ENCODE data around the gene TNFSF11. TPM values are rescaled to one million over a fixed set of nuclear protein-coding genes. Genes with fewer than 3 reads are reported as not detected.

TNFSF11 gene
- total RNA-seq, 1 donor from 2014 or later, result 0.21 TPM

DNA sequence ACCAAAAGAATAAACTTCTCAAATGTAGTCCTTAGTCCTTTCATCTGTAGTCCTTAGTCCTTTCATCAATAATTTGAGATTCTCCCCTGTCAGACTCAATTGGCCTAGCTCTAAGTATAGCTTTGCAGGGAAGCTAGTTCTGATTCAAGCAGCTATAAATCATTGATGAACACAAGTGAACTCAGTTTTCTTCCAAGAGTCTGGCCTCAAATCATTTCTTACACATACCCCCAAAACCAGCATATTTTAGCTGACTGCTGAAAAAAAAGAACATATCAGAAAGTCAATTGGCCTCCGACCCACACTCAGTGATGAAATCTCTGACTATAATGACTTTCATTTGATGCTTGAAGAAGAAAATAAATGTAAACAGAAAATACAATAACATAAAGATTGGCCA is 64.9 kb downstream of the TNFSF11 start:
- Mint-ChIP-seq H3K9me3 (ENCODE audit: unreplicated experiment) (peaks cover 4% of the 10 kb centered on the region), H3K27ac (ENCODE audit: unreplicated experiment) (no peak overlapping the region), H3K27me3 (ENCODE audit: unreplicated experiment) (peaks cover 4% of the 10 kb centered on the region), H3K36me3 (ENCODE audit: low read depth, unreplicated experiment) (no peaks in the 10 kb centered on the region), H3K4me1 (ENCODE audit: unreplicated experiment) (no peaks in the 10 kb centered on the region), H3K4me3 (ENCODE audit: unreplicated experiment) (no peak overlapping the region)
- TF ChIP-seq, protein P1, sequence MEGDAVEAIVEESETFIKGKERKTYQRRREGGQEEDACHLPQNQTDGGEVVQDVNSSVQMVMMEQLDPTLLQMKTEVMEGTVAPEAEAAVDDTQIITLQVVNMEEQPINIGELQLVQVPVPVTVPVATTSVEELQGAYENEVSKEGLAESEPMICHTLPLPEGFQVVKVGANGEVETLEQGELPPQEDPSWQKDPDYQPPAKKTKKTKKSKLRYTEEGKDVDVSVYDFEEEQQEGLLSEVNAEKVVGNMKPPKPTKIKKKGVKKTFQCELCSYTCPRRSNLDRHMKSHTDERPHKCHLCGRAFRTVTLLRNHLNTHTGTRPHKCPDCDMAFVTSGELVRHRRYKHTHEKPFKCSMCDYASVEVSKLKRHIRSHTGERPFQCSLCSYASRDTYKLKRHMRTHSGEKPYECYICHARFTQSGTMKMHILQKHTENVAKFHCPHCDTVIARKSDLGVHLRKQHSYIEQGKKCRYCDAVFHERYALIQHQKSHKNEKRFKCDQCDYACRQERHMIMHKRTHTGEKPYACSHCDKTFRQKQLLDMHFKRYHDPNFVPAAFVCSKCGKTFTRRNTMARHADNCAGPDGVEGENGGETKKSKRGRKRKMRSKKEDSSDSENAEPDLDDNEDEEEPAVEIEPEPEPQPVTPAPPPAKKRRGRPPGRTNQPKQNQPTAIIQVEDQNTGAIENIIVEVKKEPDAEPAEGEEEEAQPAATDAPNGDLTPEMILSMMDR (IDR thresholded peaks at IDR 0.05; ENCODE audit: unreplicated experiment), result no peak
- DNase-seq (ENCODE audit: low spot score), result no peak

DNA sequence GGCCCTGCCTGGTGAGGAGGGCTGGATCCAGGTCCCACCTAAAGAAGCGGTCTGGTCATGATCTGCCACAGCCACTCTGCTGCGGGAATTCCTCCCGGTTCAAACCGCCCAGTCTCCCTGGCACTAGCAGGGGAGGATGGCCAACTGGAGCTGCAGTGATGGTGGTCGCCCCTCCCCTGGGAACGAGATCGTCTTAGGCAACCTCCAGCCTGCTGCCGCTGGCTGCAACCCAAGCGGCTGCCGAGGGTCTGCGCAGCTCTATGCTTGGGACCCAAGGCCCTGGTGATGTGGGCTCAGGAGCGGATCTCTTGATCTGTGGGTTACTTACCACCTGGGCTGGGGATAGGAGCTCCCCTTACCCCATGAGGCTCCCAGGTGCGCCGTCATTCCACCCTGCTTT is 69.1 kb downstream of the TNFSF11 start:
- Mint-ChIP-seq H3K27ac (ENCODE audit: unreplicated experiment) (no peak overlapping the region), H3K4me1 (ENCODE audit: unreplicated experiment) (no peaks in the 10 kb centered on the region), H3K27me3 (ENCODE audit: unreplicated experiment) (peaks cover 4% of the 10 kb centered on the region), H3K9me3 (ENCODE audit: unreplicated experiment) (no peaks in the 10 kb centered on the region), H3K4me3 (ENCODE audit: unreplicated experiment) (no peak overlapping the region), H3K36me3 (ENCODE audit: low read depth, unreplicated experiment) (no peaks in the 10 kb centered on the region)
- TF ChIP-seq, protein P1 (IDR thresholded peaks at IDR 0.05; ENCODE audit: unreplicated experiment), result no peak
- DNase-seq (ENCODE audit: low spot score), result no peak

DNA sequence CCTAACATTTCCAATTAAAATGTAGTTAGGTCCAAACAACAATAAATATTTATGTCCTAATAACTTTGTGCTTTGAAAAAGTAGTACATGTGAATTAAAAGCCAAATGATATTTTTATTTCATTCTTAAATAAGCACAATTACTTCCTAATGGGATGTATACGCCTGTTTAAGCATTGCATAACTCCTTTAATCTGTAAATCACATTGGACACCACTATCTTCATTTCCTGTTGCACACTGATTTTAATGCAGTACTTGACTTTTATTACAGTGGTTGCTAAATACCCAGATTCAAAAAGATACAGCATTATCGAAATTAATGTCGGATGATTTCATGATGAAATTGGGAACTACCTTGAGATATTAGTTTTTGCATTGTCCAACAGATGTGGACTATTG is 70.9 kb downstream of the TNFSF11 start:
- TF ChIP-seq, protein P1 (IDR thresholded peaks at IDR 0.05; ENCODE audit: unreplicated experiment), result no peak
- H3K27me3 Mint-ChIP-seq (ENCODE audit: unreplicated experiment), result peaks cover 4% of the 10 kb centered on the region
- no peak overlapping the region for H3K4me3 Mint-ChIP-seq (ENCODE audit: unreplicated experiment)
- H3K4me1 Mint-ChIP-seq (ENCODE audit: unreplicated experiment), result no peaks in the 10 kb centered on the region
- no peak for DNase-seq (ENCODE audit: low spot score)
- H3K9me3 Mint-ChIP-seq (ENCODE audit: unreplicated experiment), result no peaks in the 10 kb centered on the region
- no peak overlapping the region for H3K27ac Mint-ChIP-seq (ENCODE audit: unreplicated experiment)
- no peaks in the 10 kb centered on the region for H3K36me3 Mint-ChIP-seq (ENCODE audit: low read depth, unreplicated experiment)

DNA sequence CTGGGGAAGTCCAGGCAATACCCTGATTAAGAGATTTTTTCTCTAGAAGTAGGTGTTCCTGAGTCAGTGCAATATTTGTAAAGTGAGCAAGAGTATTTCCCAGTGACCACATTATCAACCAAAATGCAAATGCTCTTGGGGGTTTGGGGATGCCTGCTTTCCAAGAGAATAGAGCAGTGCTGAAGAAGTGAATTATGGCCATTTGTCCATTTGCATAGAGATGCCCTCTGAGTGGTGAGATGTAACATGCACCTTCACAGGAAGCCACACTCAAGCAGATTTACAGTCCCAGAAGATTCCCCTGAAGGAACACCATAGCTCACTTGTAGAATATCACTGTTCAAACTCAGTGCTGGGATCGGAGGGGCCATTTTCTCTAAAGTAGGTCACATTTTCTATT is 71.8 kb downstream of the TNFSF11 start:
- Mint-ChIP-seq H3K9me3 (ENCODE audit: unreplicated experiment) (no peaks in the 10 kb centered on the region), H3K4me3 (ENCODE audit: unreplicated experiment) (no peak overlapping the region), H3K27ac (ENCODE audit: unreplicated experiment) (no peak overlapping the region), H3K4me1 (ENCODE audit: unreplicated experiment) (no peaks in the 10 kb centered on the region), H3K27me3 (ENCODE audit: unreplicated experiment) (no peaks in the 10 kb centered on the region), H3K36me3 (ENCODE audit: low read depth, unreplicated experiment) (no peaks in the 10 kb centered on the region)
- DNase-seq (ENCODE audit: low spot score), result no peak
- TF ChIP-seq, protein P1 (IDR thresholded peaks at IDR 0.05; ENCODE audit: unreplicated experiment), result no peak

DNA sequence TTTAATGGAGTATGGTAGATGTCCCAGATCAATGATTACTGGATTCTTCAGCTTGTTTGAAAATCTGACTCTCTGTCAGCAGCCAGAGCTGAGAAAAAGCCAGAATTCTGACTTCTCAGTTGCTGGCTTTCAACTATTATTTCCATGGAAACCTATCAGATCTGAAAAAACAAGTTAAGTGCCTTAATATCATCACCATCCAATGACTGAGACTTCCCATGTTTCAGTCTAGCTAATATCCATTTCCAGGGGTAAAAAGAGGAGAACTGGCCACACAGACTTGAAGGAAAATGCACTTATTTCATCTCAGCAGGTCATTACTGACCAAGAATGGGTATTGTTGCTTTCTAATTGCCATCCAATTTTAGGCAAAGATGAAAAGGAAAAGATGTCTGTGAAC is 75.2 kb downstream of the TNFSF11 start:
- H3K27me3 Mint-ChIP-seq (ENCODE audit: unreplicated experiment), result no peaks in the 10 kb centered on the region
- no peak overlapping the region for H3K4me3 Mint-ChIP-seq (ENCODE audit: unreplicated experiment)
- no peak overlapping the region for H3K27ac Mint-ChIP-seq (ENCODE audit: unreplicated experiment)
- H3K36me3 Mint-ChIP-seq (ENCODE audit: low read depth, unreplicated experiment), result no peaks in the 10 kb centered on the region
- H3K9me3 Mint-ChIP-seq (ENCODE audit: unreplicated experiment), result no peaks in the 10 kb centered on the region
- no peak for DNase-seq (ENCODE audit: low spot score)
- TF ChIP-seq, protein P1 (IDR thresholded peaks at IDR 0.05; ENCODE audit: unreplicated experiment), result no peak
- H3K4me1 Mint-ChIP-seq (ENCODE audit: unreplicated experiment), result no peaks in the 10 kb centered on the region

All from endothelial cell (in vitro differentiated cells).